HepG2 (cell line): ENCODE results near the gene PIK3R1. TPM values are rescaled to one million over a fixed set of nuclear protein-coding genes. Genes with fewer than 3 reads are reported as not detected.
A peak's percentile ranks its signal among the peaks of the same experiment; 100 is the strongest.

Experiments
- ATAC-seq: fragments of 200-7000 bp; cut with Tn5 transposase; 3 replicates; pipeline ENCODE4 v1.9.1; 2020; ENCODE audit warnings: mild to moderate bottlenecking, moderate library complexity
- BruUV-seq: library from RNA; stranded (reverse); fragments of 400-500 nt; replicated peaks from 2 replicates; lab custom pipeline; 2021; lab: Mats Ljungman, UMichigan
- CTCF ChIA-PET: fragments of 300-600 bp; formaldehyde crosslinking; extraction: SDS; loops from one replicate; lab custom pipeline; 2021; ENCODE audit warnings: low total read pairs, inconsistent platforms, low intra/inter-chr PET ratio; lab: Yijun Ruan, JAX
- POLR2A ChIA-PET: fragments of 350-600 bp; sonication (Branson Sonifier 250); formaldehyde crosslinking; loops from one replicate; lab custom pipeline; 2020; ENCODE audit warnings: antibody characterized with exemption, inconsistent platforms; lab: Yijun Ruan, JAX
- DNase-seq: peaks from one replicate; pipeline ENCODE4 v3.0.0-alpha.2; 2015; ENCODE audit warnings: low spot score
- FAIRE-seq: peaks from 3 replicates; lab custom pipeline; 2011; peaks lifted over from hg19 to GRCh38; lab: Jason Lieb, UNC
- H2AFZ ChIP-seq: one replicate; pipeline ENCODE4 v1.6.1; 2011; ENCODE audit warnings: low read length, inconsistent platforms
- H3K27ac ChIP-seq: fragments of 300-600 bp; 3 replicates; pipeline ENCODE4 v1.8.0; 2011; ENCODE audit warnings: mixed run types, mild to moderate bottlenecking, mixed read lengths, low read length, inconsistent platforms; ENCODE audit not compliant: insufficient read depth; ENCODE audit errors: extremely low read length
- H3K27me3 ChIP-seq, 2 experiments: fragments of 200-600 bp in 1 of 2; 2 replicates in 1 of 2; 3 replicates in 1 of 2; pipeline versions ENCODE4 v1.6.0 to v1.8.0; 2011; ENCODE audit warnings: low read length in 2 of 2, mild to moderate bottlenecking in 2 of 2, moderate library complexity in 2 of 2, inconsistent platforms in 1 of 2; ENCODE audit not compliant: insufficient read depth in 2 of 2, control insufficient read depth in 1 of 2
- H3K36me3 ChIP-seq, 2 experiments: fragments of 200-600 bp in 1 of 2; replicated peaks in 1 of 2; 2 replicates in 1 of 2; 3 replicates in 1 of 2; pipeline versions ENCODE4 v1.5.1 to v1.8.0; 2011; ENCODE audit warnings: low read length in 2 of 2, inconsistent platforms in 1 of 2; ENCODE audit not compliant: insufficient read depth in 2 of 2, control insufficient read depth in 1 of 2
- H3K4me1 ChIP-seq: 2 replicates; pipeline ENCODE4 v1.5.1; 2012; ENCODE audit warnings: low read length, inconsistent platforms; ENCODE audit not compliant: insufficient read depth
- H3K4me2 ChIP-seq: 2 replicates; pipeline ENCODE4 v1.6.0; 2011; ENCODE audit warnings: low read depth, low read length, inconsistent platforms
- H3K4me3 ChIP-seq, 3 experiments: fragments of 200-600 bp in 1 of 3; sonication (generic), shearing (Covaris generic) in 1 of 3; replicated peaks in 1 of 3; 2 replicates each; pipeline ENCODE4 v1.5.1; 2011 to 2016; ENCODE audit warnings: low read length in 3 of 3, inconsistent platforms in 2 of 3, low read depth in 2 of 3, mild to moderate bottlenecking in 2 of 3, control low read depth in 1 of 3, mixed read lengths in 1 of 3; ENCODE audit not compliant: insufficient read depth in 1 of 3
- H3K79me2 ChIP-seq: one replicate; pipeline ENCODE4 v1.6.1; 2011; ENCODE audit warnings: low read length, inconsistent platforms; ENCODE audit not compliant: insufficient read depth
- H3K9ac ChIP-seq: 2 replicates; pipeline ENCODE4 v1.6.0; 2011; ENCODE audit warnings: mild to moderate bottlenecking, low read depth, low read length, inconsistent platforms; ENCODE audit not compliant: insufficient read depth
- H3K9me3 ChIP-seq: 2 replicates; pipeline ENCODE4 v1.5.1; 2012; ENCODE audit warnings: mild to moderate bottlenecking, low read length
- H4K20me1 ChIP-seq: 2 replicates; pipeline ENCODE4 v1.6.0; 2011; ENCODE audit warnings: inconsistent platforms, mild to moderate bottlenecking, low read length, moderate library complexity; ENCODE audit not compliant: insufficient read depth
- ARID5B ChIP-seq: IDR thresholded peaks from 2 replicates; pipeline ENCODE4 v1.4.0; 2020; ENCODE audit warnings: mild to moderate bottlenecking, missing genetic modification reagents
- ELF3 ChIP-seq: IDR thresholded peaks from 2 replicates; pipeline ENCODE4 v1.6.1; 2016; ENCODE audit warnings: missing genetic modification reagents, missing compliant biosample characterization
- ERF ChIP-seq: IDR thresholded peaks from 2 replicates; pipeline ENCODE4 v1.6.1; 2018; ENCODE audit warnings: missing biosample characterization, missing genetic modification reagents
- HBP1 ChIP-seq: IDR thresholded peaks from 2 replicates; pipeline ENCODE4 v1.6.1; 2016; ENCODE audit warnings: low read depth, control low read depth
- NFYC ChIP-seq: IDR thresholded peaks from 2 replicates; pipeline ENCODE4 v1.6.1; 2016; ENCODE audit warnings: missing genetic modification reagents, missing compliant biosample characterization
- RBM39 ChIP-seq: fragments of 200-400 bp; formaldehyde crosslinking; IDR thresholded peaks from one replicate; pipeline ENCODE4 v1.6.1; 2018; ENCODE audit warnings: antibody characterized with exemption, mild to moderate bottlenecking, low read depth, low read length; ENCODE audit not compliant: poor library complexity, severe bottlenecking
- SIN3B ChIP-seq: fragments of 150-350 bp; IDR thresholded peaks from 2 replicates; pipeline ENCODE4 v1.6.1; 2014; ENCODE audit warnings: low read length
- STAG1 ChIP-seq: sonication (generic); formaldehyde crosslinking; IDR thresholded peaks from 2 replicates; pipeline ENCODE4 v1.4.0; 2020; ENCODE audit warnings: missing genetic modification reagents
- ZBED4 ChIP-seq: sonication (generic); formaldehyde crosslinking; IDR thresholded peaks from 2 replicates; pipeline ENCODE4 v1.4.0; 2020; ENCODE audit warnings: missing genetic modification reagents, borderline replicate concordance
- ZNF496 ChIP-seq: sonication (generic); formaldehyde crosslinking; IDR thresholded peaks from 2 replicates; pipeline ENCODE4 v1.8.1; 2023; ENCODE audit warnings: mild to moderate bottlenecking, moderate library complexity, missing genetic modification reagents; ENCODE audit not compliant: insufficient replicate concordance
- WGBS: methylation state at CpG from one replicate; pipeline ENCODE4 v1.1.6; 2017; ENCODE audit warnings: low lambda C conversion rate; 5-methylcytosine and 5-hydroxymethylcytosine counted together
- in situ Hi-C: cut with HindIII; loops from 2 replicates; pipeline ENCODE4 v1.10.0; 2017; ENCODE audit warnings: low pct_unique_long_range_greater_than_20kb; ENCODE audit not compliant: extremely low pct_ligation_motif_present
- intact Hi-C: fragments of 100-400 bp; cut with micrococcal nuclease; formaldehyde crosslinking; loops from one replicate; pipeline ENCODE4 v1.10.0; 2022; ENCODE audit not compliant: unreplicated experiment
- polyA plus RNA-seq, 8 experiments: library from polyadenylated mRNA; depleted of rRNA in 3 of 8; stranded (reverse) in 7 of 8; unstranded in 1 of 8; fragments of >200 nt; fragmentation: Illumina TruSeq in 4 of 8; extraction: Trizol in 4 of 8; gene quantifications; 2 replicates each; pipeline versions ENCODE4 v1.2.1 to v1.2.3, GENCODE V29; 2011 to 2016; ENCODE audit warnings: low read depth in 4 of 8, missing spikeins in 1 of 8, mixed read lengths in 1 of 8; ENCODE audit not compliant: insufficient read depth in 1 of 8
- total RNA-seq, 5 experiments: library from RNA; depleted of rRNA; stranded (reverse); fragments of >200 nt; fragmentation: Illumina TruSeq; extraction: Trizol; gene quantifications; 2 replicates each; pipeline ENCODE4 v1.2.3, GENCODE V29; 2016; ENCODE audit warnings: low read depth in 1 of 5
- TF ChIP-seq, protein P1 (sequence below): sonication (generic); formaldehyde crosslinking; IDR thresholded peaks from 2 replicates; pipeline ENCODE4 v1.4.0; 2020; ENCODE audit warnings: mild to moderate bottlenecking, missing genetic modification reagents

PIK3R1 gene
- total and polyA plus RNA-seq, 2 of the 13 experiments (the other 11 are each of a cell fraction or from before 2014, with no cell fraction given), result 8.4 to 21.3 TPM

- H3K79me2 ChIP-seq, result peaks cover 53% of the 10 kb centered on the region
- FAIRE-seq, result peak; percentile 78
- WGBS, result 70% methylated on average over 6 of the region's 6 CpGs
- peaks cover 18% of the 10 kb centered on the region for H3K4me1 ChIP-seq
- intact Hi-C loops (loop anchor here (1.0 to 5.0 kb wide), 4 partner anchors 481 to 1096 kb away; no protein-coding TSS in a partner anchor), in situ Hi-C loops (loop anchor here (5.0 to 10.0 kb wide), 2 partner anchors 758 to 1006 kb away; no protein-coding TSS in a partner anchor)
- CTCF ChIA-PET, result interaction anchor here (0.8 to 2.3 kb wide), 2 partner anchors 1007 to 1010 kb away, joined by 3 to 11 read pairs; no protein-coding TSS in a partner anchor
- H3K36me3 ChIP-seq, result peaks cover 0 to 1% of the 10 kb centered on the region in 2 experiments; a peak in 1 of 5 replicates
- H2AFZ ChIP-seq, result no peak overlapping the region
- H3K4me3 ChIP-seq, result no peak overlapping the region
- peak; percentile 92 for ATAC-seq
- H3K4me2 ChIP-seq, result no peak overlapping the region
- no peaks in the 10 kb centered on the region for H4K20me1 ChIP-seq
- peak; percentile 63 for DNase-seq
- no peak overlapping the region for H3K27ac ChIP-seq
- POLR2A ChIA-PET, result interaction anchor here (1.2 to 2.1 kb wide), 3 partner anchors 13 to 647 kb away, joined by 5 to 8 read pairs (median 6); partner anchors contain the start of gene PIK3R1
- H3K9ac ChIP-seq, result no peak overlapping the region
- H3K27me3 ChIP-seq, result no peaks in the 10 kb centered on the region
- H3K9me3 ChIP-seq, result no peaks in the 10 kb centered on the region
- BruUV-seq, result no TSS peak
- no peak for TF ChIP-seq RBM39
- TF ChIP-seq ARID5B (CRISPR knock-in tag), result peak; percentile 48; the same call in 1 of the 2 replicates
- no peak for TF ChIP-seq NFYC (CRISPR knock-in tag)
- TF ChIP-seq, protein P1, sequence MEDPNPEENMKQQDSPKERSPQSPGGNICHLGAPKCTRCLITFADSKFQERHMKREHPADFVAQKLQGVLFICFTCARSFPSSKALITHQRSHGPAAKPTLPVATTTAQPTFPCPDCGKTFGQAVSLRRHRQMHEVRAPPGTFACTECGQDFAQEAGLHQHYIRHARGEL, result no peak
- no peak for TF ChIP-seq ZNF496
- 0 out of 2 replicates have a peak, but pooled peaks have one; percentile 35 for TF ChIP-seq SIN3B
- peak; percentile 96 for TF ChIP-seq STAG1 (CRISPR knock-in tag)
- TF ChIP-seq ZBED4 (CRISPR knock-in tag), result 0 out of 2 replicates have a peak, but pooled peaks have one; percentile 31
- TF ChIP-seq ELF3 (CRISPR knock-in tag), result 0 out of 2 replicates have a peak, but pooled peaks have one; percentile 9
- TF ChIP-seq ERF, result 0 out of 2 replicates have a peak, but pooled peaks have one; percentile 28
- 0 out of 2 replicates have a peak, but pooled peaks have one; percentile 37 for TF ChIP-seq HBP1 (CRISPR knock-in tag)
Observed at GRCh38 chr5:68252673-68253623, 37.4 kb downstream of the PIK3R1 start.
